ENCODE measurements around the gene SRSF5. TPM values are rescaled to one million over a fixed set of nuclear protein-coding genes. Genes with fewer than 3 reads are reported as not detected.
"Not testable (repeated sequence)": the region's sequence is repeated elsewhere in the genome, so short reads cannot be mapped to it uniquely, and the experiment has no call there.

The SRSF5 gene
- 100 to 1,000 TPM; 162 to 221 (median 185) TPM for total RNA-seq (2021; fragmentation: NEBNext Ultra II Directional; extraction: Animal tissue kit (Norgen Biotek cat#: 25700))
- long read RNA-seq, transcript SRSF5-217 (8 exons, 1,500 nt), result major isoform, 65 of 159 reads
- long read RNA-seq, transcript SRSF5-201 (8 exons, 1,638 nt), result minor isoform, 6 of 159 reads
- long read RNA-seq, partial matches to known transcripts, result 35 of 159 reads
- long read RNA-seq, other reads (novel, unspliced or antisense), result 52 of 159 reads

GRCh38 chr14:69766984-69767368 is at the start of gene SRSF5:
Gene SRSF5 (plus strand): TSS chr14:69767142. CDS start chr14:69768157, 1,015 bp downstream.
- Mint-ChIP-seq H3K36me3 (ENCODE audit: low read depth) (peaks cover 44% of the 10 kb centered on the region), H3K27ac (peak within 1 kb of the TSS; percentile 100), H3K4me3 (peak within 1 kb of the TSS; percentile 96), H3K9me3 (peaks cover 7% of the 10 kb centered on the region), H3K27me3 (ENCODE audit: insufficient read depth) (peaks cover 13% of the 10 kb centered on the region), H3K4me1 (ENCODE audit: low read depth) (peaks cover 61% of the 10 kb centered on the region)
- no peak for TF ChIP-seq CTCF (IDR thresholded peaks at IDR 0.05)
- peak; percentile 93 for DNase-seq

GRCh38 chr14:69718614-69719013 is 48.3 kb upstream of the SRSF5 start:
- peaks cover 37% of the 10 kb centered on the region for H3K4me1 Mint-ChIP-seq (ENCODE audit: low read depth)

GRCh38 chr14:69719501-69719951 is 47.4 kb upstream of the SRSF5 start:
- Mint-ChIP-seq H3K9me3 (no peaks in the 10 kb centered on the region), H3K4me3 (peak overlapping the region; percentile 68), H3K27ac (peak overlapping the region; percentile 64), H3K4me1 (ENCODE audit: low read depth) (peaks cover 37% of the 10 kb centered on the region), H3K27me3 (ENCODE audit: insufficient read depth) (peaks cover under 1% of the 10 kb centered on the region; the same call in 1 of the 2 replicates), H3K36me3 (ENCODE audit: low read depth) (no peaks in the 10 kb centered on the region)
- no peak for TF ChIP-seq CTCF (IDR thresholded peaks at IDR 0.05)
- peak; percentile 54 for DNase-seq

More at GRCh38 chr14:69718614-69719013, 48.3 kb upstream of the SRSF5 start:
- H3K4me3 Mint-ChIP-seq; H3K36me3 Mint-ChIP-seq (ENCODE audit: low read depth); H3K9me3 Mint-ChIP-seq; DNase-seq; H3K27me3 Mint-ChIP-seq (ENCODE audit: insufficient read depth); H3K27ac Mint-ChIP-seq: not testable (repeated sequence)

- no peak for TF ChIP-seq CTCF (IDR thresholded peaks at IDR 0.05)
- Mint-ChIP-seq H3K27me3 (ENCODE audit: insufficient read depth) (peaks cover 1% of the 10 kb centered on the region; the same call in 1 of the 2 replicates), H3K27ac (no peak overlapping the region), H3K4me3 (no peak overlapping the region), H3K36me3 (ENCODE audit: low read depth) (no peaks in the 10 kb centered on the region), H3K9me3 (no peaks in the 10 kb centered on the region), H3K4me1 (ENCODE audit: low read depth) (peaks cover 32% of the 10 kb centered on the region)
- no peak for DNase-seq
Measured at GRCh38 chr14:69720912-69721311, 46.0 kb upstream of the SRSF5 start.

- H3K27me3 Mint-ChIP-seq (ENCODE audit: insufficient read depth), result peaks cover 3% of the 10 kb centered on the region
- peak; percentile 100 for TF ChIP-seq CTCF (IDR thresholded peaks at IDR 0.05)
- peaks cover 9% of the 10 kb centered on the region; the same call in 1 of the 2 replicates for H3K4me1 Mint-ChIP-seq (ENCODE audit: low read depth)
- DNase-seq, result peak; percentile 38
- H3K9me3 Mint-ChIP-seq, result no peaks in the 10 kb centered on the region
- H3K36me3 Mint-ChIP-seq (ENCODE audit: low read depth), result no peaks in the 10 kb centered on the region
- H3K27ac Mint-ChIP-seq, result no peak overlapping the region
- peak overlapping the region; percentile 73 for H3K4me3 Mint-ChIP-seq
Measured at GRCh38 chr14:69726761-69727511, 40.0 kb upstream of the SRSF5 start.

GRCh38 chr14:69727860-69728259 is 39.1 kb upstream of the SRSF5 start:
- TF ChIP-seq CTCF (IDR thresholded peaks at IDR 0.05), result no peak
- no peak overlapping the region for H3K4me3 Mint-ChIP-seq
- H3K4me1 Mint-ChIP-seq (ENCODE audit: low read depth), result peaks cover 9% of the 10 kb centered on the region; the same call in 1 of the 2 replicates
- no peak for DNase-seq
- no peaks in the 10 kb centered on the region for H3K36me3 Mint-ChIP-seq (ENCODE audit: low read depth)
- H3K27ac Mint-ChIP-seq, result no peak overlapping the region
- peaks cover 3% of the 10 kb centered on the region for H3K27me3 Mint-ChIP-seq (ENCODE audit: insufficient read depth)
- H3K9me3 Mint-ChIP-seq, result no peaks in the 10 kb centered on the region

GRCh38 chr14:69731919-69732598 is 34.9 kb upstream of the SRSF5 start:
- DNase-seq; H3K36me3 Mint-ChIP-seq (ENCODE audit: low read depth); H3K4me1 Mint-ChIP-seq (ENCODE audit: low read depth); H3K4me3 Mint-ChIP-seq; H3K27ac Mint-ChIP-seq; H3K9me3 Mint-ChIP-seq: not testable (repeated sequence)
- H3K27me3 Mint-ChIP-seq (ENCODE audit: insufficient read depth), result peaks cover 15% of the 10 kb centered on the region

GRCh38 chr14:69736405-69736804 is 30.5 kb upstream of the SRSF5 start:
- H3K27me3 Mint-ChIP-seq (ENCODE audit: insufficient read depth), result peaks cover 15% of the 10 kb centered on the region
- not testable (repeated sequence) for H3K4me3 Mint-ChIP-seq; H3K27ac Mint-ChIP-seq; H3K9me3 Mint-ChIP-seq; DNase-seq; H3K4me1 Mint-ChIP-seq (ENCODE audit: low read depth); H3K36me3 Mint-ChIP-seq (ENCODE audit: low read depth)

Data from HFFc6 (cell line).